ENCODE measurements around the gene EFNA5. TPM values are rescaled to one million over a fixed set of nuclear protein-coding genes. Genes with fewer than 3 reads are reported as not detected.

Gene EFNA5
- total RNA-seq, 1 experiment from 2014 or later, result 51.2 TPM

DNA sequence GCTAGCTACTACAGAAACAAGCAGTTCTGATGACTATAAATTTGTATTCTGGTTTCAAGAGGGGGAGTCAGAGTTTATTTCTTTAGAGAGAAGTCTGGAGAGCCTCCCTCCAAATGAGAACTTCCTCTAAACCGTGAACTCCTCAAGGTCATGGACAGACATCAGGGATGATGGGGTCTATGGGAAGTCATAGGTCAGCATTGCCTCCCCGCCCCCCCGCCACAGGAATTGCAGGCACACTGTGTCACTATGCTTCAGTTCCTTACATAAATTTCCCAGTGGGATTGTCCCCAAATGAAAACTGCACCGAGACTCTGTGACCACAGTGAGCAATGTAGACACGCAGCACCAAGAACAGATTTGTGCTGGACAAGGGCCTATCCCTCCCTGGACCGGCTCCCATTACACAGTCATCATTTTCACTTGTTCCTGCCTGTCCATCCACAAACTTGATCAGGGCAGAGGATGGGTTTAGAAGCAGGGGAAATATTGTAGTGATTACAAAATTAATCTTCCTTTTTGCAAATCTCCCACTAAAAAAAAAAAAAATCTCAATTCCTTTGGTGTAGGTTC is 300.3 kb downstream of the EFNA5 start:
- Mint-ChIP-seq H3K27me3 (ENCODE audit: insufficient read depth, unreplicated experiment) (no peaks in the 10 kb centered on the region), H3K27ac (ENCODE audit: low read depth, unreplicated experiment) (peak overlapping the region; percentile 24), H3K4me1 (ENCODE audit: insufficient read depth, unreplicated experiment) (peaks cover 8% of the 10 kb centered on the region), H3K36me3 (ENCODE audit: insufficient read depth, unreplicated experiment) (peaks cover 20% of the 10 kb centered on the region), H3K9me3 (ENCODE audit: unreplicated experiment) (no peaks in the 10 kb centered on the region), H3K4me3 (ENCODE audit: unreplicated experiment) (no peak overlapping the region)
- BruUV-seq (replicated peaks), result no TSS peak
- intact Hi-C loops (cut with micrococcal nuclease), result no loop called here
- peak; percentile 49 for DNase-seq (ENCODE audit: unreplicated experiment)
- TF ChIP-seq, protein P1, sequence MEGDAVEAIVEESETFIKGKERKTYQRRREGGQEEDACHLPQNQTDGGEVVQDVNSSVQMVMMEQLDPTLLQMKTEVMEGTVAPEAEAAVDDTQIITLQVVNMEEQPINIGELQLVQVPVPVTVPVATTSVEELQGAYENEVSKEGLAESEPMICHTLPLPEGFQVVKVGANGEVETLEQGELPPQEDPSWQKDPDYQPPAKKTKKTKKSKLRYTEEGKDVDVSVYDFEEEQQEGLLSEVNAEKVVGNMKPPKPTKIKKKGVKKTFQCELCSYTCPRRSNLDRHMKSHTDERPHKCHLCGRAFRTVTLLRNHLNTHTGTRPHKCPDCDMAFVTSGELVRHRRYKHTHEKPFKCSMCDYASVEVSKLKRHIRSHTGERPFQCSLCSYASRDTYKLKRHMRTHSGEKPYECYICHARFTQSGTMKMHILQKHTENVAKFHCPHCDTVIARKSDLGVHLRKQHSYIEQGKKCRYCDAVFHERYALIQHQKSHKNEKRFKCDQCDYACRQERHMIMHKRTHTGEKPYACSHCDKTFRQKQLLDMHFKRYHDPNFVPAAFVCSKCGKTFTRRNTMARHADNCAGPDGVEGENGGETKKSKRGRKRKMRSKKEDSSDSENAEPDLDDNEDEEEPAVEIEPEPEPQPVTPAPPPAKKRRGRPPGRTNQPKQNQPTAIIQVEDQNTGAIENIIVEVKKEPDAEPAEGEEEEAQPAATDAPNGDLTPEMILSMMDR (IDR thresholded peaks at IDR 0.05; ENCODE audit: unreplicated experiment), result no peak
- ChIA-PET CTCF (interaction anchor here (1.6 kb wide), 1 partner anchor 14 kb away, joined by 6 read pairs; no protein-coding TSS in a partner anchor), POLR2A (interaction anchor here (0.8 kb wide), 1 partner anchor 166 kb away, joined by 4 read pairs; no protein-coding TSS in a partner anchor)

DNA sequence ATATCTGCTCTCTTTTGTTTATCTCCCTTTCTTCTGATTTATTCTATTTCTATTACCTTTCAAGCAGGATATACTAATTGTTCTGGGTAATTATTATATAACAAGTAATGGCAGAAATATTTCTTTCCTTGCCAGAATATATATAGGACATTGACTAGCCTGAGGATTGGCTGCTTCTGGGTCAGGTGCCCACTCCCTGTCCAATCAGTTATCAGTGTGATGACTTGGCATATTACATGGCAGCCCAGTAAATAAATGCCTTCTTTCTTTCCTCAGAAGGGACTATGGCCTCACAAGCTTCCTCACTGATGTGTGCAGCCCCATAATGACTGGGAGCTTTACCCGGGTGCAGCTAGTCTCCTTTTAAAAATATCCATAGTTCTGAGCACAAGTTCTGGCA is 301.1 kb downstream of the EFNA5 start:
- no peak for DNase-seq (ENCODE audit: unreplicated experiment)
- Mint-ChIP-seq H3K36me3 (ENCODE audit: insufficient read depth, unreplicated experiment) (peaks cover 20% of the 10 kb centered on the region), H3K4me3 (ENCODE audit: unreplicated experiment) (no peak overlapping the region), H3K4me1 (ENCODE audit: insufficient read depth, unreplicated experiment) (peaks cover 8% of the 10 kb centered on the region), H3K27ac (ENCODE audit: low read depth, unreplicated experiment) (no peak overlapping the region), H3K27me3 (ENCODE audit: insufficient read depth, unreplicated experiment) (no peaks in the 10 kb centered on the region), H3K9me3 (ENCODE audit: unreplicated experiment) (no peaks in the 10 kb centered on the region)
- POLR2A ChIA-PET, result no interaction called here
- intact Hi-C loops (cut with micrococcal nuclease), result no loop called here
- TF ChIP-seq, protein P1 (IDR thresholded peaks at IDR 0.05; ENCODE audit: unreplicated experiment), result no peak
- CTCF ChIA-PET, result interaction anchor here (0.6 kb wide), 1 partner anchor 878 kb away, joined by 3 read pairs; no protein-coding TSS in a partner anchor
- no TSS peak for BruUV-seq (replicated peaks)

DNA sequence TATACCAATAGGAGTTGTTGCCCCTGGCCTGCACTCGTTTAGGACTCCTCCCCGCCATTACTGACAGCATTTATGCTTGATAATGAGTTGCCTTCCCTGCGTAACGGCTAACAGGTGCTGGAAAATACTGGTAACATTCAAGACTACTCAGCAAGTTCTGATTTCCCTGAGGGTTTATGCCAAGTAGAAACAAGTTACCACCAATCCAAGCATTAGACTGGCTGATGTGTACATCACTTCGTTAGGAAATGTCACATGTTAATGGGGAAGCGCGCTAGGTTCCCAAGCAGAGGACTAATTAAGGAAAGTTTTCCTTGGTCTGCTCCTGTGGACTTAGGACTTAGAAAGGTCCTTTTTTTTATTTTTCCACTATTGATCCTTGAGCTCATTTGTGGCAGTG is 302.1 kb downstream of the EFNA5 start:
- peaks cover 8% of the 10 kb centered on the region for H3K4me1 Mint-ChIP-seq (ENCODE audit: insufficient read depth, unreplicated experiment)
- intact Hi-C loops (cut with micrococcal nuclease), result no loop called here

DNA sequence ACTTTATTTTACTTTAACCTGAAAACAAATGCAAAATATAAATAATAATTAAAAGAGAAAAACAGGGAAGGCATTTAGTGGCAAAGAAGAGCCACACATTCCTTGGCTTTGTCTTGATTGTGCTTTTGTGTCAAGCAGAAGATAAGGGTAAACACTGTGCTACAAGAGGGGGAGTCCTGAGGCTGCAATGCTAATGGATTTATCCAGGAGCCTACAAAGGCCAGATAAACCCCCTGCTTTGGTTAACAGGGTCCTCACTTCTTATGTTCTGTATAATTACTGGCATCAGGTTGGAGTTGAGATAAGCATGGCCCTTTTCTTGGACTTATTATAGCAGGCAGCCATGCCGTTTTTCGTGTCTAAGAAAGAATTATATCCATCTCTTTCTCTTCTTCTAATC is 302.8 kb downstream of the EFNA5 start:
- no peak overlapping the region for H3K4me3 Mint-ChIP-seq (ENCODE audit: unreplicated experiment)
- H3K36me3 Mint-ChIP-seq (ENCODE audit: insufficient read depth, unreplicated experiment), result peaks cover 9% of the 10 kb centered on the region
- intact Hi-C loops (cut with micrococcal nuclease), result no loop called here
- TF ChIP-seq, protein P1 (IDR thresholded peaks at IDR 0.05; ENCODE audit: unreplicated experiment), result no peak
- H3K27ac Mint-ChIP-seq (ENCODE audit: low read depth, unreplicated experiment), result no peak overlapping the region
- H3K4me1 Mint-ChIP-seq (ENCODE audit: insufficient read depth, unreplicated experiment), result peaks cover 8% of the 10 kb centered on the region
- no TSS peak for BruUV-seq (replicated peaks)
- H3K9me3 Mint-ChIP-seq (ENCODE audit: unreplicated experiment), result no peaks in the 10 kb centered on the region
- no peaks in the 10 kb centered on the region for H3K27me3 Mint-ChIP-seq (ENCODE audit: insufficient read depth, unreplicated experiment)
- CTCF ChIA-PET, result no interaction called here
- POLR2A ChIA-PET, result no interaction called here
- DNase-seq (ENCODE audit: unreplicated experiment), result no peak

More for the DNA sequence above, 302.1 kb downstream of the EFNA5 start:
- ChIA-PET POLR2A (no interaction called here), CTCF (no interaction called here)
- TF ChIP-seq, protein P1 (IDR thresholded peaks at IDR 0.05; ENCODE audit: unreplicated experiment), result no peak
- no peak overlapping the region for H3K27ac Mint-ChIP-seq (ENCODE audit: low read depth, unreplicated experiment)
- H3K27me3 Mint-ChIP-seq (ENCODE audit: insufficient read depth, unreplicated experiment), result no peaks in the 10 kb centered on the region
- peaks cover 13% of the 10 kb centered on the region for H3K36me3 Mint-ChIP-seq (ENCODE audit: insufficient read depth, unreplicated experiment)
- BruUV-seq (replicated peaks), result no TSS peak
- H3K9me3 Mint-ChIP-seq (ENCODE audit: unreplicated experiment), result no peaks in the 10 kb centered on the region
- H3K4me3 Mint-ChIP-seq (ENCODE audit: unreplicated experiment), result no peak overlapping the region
- no peak for DNase-seq (ENCODE audit: unreplicated experiment)

All from MCF 10A (cell line).